ENCODE measurements around the gene HOXA10.

- TF ChIP-seq POLR2A (IDR thresholded peaks at IDR 0.05) (no peak), EP300 (IDR thresholded peaks at IDR 0.05) (no peak)
These were observed 25.0 kb upstream of the HOXA10 start for GRCh38 chr7:27198871-27199801.
